CD4-positive, alpha-beta T cell treated with Interleukin-15 for 1 hour (primary cell): ENCODE data around the gene MIR17HG.
"Not testable (repeated sequence)": the region's sequence is repeated elsewhere in the genome, so short reads cannot be mapped to it uniquely, and the experiment has no call there.

Experiments used
- DNase-seq: peaks from one replicate; pipeline ENCODE4 v3.0.0-alpha.2; 2020

MIR17HG gene

DNA sequence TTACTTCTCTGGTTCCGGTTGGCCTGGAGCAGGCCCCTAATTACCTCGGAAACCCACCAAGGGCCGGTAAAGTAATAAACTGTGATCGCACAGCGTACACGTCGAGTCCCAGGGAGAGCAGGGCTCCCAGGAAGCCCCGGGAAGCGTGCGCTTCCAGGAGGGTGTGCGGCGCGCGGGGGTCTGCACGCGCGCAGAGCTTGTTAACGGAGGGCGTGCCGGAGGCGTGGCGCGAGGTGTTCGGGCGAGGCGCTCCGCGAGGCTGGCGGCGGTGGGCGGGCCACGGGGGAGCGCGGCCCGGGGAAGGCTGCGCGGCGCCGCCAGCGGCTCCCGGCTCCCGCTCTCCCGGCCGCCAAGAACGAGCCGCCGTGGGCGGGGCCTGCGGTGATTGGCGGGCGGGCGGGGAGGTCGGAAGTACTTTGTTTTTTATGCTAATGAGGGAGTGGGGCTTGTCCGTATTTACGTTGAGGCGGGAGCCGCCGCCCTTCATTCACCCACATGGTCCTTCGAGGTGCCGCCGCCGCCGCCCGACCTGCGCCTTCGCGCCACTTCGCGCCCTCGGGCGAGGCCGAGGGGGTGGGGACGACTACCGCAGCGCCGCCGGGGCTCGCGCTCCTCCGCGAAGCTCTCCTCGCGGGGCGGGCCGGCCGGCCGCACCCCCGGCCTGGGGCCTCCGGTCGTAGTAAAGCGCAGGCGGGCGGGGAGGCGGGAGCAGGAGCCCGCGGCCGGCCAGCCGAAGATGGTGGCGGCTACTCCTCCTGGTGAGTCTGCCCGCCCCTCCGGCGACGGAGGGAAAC is at the start of gene MIR17HG:
MIR17HG (plus strand) TSS at position 486 of the 794 bp plus-strand sequence.
- peak; percentile 89 for DNase-seq

DNA sequence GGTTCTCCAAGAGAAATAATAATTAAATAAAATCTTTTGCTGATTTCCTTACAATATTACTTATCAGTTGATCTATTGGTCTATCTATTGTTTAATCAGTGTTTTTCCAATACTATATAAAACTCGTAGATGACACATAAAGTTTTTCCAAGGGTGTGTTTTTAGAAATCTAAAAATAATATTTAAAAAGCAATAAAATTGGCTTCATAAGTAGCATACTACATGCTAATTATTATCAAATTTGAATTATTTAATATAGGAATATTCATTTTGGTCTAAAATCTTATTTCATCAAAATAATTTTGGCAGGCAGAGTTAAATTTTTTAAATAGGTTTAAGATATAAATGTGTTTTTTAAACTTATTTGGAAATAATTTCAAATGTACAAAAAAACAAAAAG is 49.4 kb upstream of the MIR17HG start:
- no peak for DNase-seq

GRCh38 chr13:91302111-91302510 is 45.4 kb upstream of the MIR17HG start:
- DNase-seq: no peak

DNA sequence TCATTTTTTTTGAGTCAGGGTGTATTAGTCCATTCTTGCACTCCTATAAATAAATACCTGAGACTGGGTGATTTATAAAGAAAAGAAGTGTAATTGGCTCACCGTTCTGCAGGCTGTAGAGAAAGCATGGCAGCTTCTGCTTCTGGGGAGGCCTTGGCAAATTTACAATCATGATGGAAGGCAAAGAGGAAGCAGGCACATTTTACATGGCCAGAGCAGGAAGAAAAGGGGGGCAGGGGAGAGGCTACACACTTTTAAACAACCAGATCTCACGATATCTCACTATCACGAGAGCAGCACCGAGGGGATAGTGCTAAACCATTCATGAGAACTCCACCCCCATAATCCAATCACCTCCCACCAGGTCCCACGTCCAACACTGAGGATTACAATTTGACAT is 44.5 kb upstream of the MIR17HG start:
- no peak for DNase-seq

DNA sequence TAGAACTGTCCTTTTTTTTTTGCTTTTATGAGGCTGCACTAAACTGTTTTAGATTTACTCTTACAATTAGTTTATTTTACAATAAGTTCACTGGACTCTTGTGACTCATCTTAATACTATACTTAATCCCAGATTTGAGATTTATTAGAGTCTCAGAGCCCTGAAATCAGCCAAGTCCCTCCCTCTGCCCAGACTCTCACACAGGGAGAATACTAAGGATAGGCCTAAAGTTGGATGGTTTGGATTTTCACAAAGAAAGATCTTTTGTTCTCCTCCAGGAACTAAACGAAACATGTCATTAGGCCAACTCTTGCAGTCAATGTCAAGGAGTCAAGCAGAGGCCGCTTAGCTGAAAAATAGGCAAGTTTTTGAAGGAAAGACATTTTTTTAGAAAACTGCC is 42.7 kb upstream of the MIR17HG start:
- DNase-seq: no peak

DNA sequence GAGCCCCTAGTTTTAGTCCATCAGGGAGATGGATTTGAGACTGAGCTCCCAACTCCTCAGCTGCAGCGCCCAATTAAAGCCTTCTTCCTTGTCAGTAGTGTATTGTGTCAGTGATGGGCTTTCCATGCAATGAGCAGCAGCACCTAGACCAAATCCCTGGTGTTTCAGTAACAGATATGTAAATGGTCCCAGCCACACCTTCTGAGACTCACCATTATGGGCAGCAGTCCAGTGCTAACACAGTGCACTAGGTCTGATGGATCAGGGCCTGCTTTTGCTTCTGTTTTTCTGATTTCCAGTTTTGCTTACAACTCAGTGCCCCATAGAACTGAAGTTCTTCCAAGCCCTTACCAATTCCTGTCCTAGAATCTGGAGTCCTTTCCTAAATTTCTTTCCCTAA is 41.8 kb upstream of the MIR17HG start:
- DNase-seq: no peak

DNA sequence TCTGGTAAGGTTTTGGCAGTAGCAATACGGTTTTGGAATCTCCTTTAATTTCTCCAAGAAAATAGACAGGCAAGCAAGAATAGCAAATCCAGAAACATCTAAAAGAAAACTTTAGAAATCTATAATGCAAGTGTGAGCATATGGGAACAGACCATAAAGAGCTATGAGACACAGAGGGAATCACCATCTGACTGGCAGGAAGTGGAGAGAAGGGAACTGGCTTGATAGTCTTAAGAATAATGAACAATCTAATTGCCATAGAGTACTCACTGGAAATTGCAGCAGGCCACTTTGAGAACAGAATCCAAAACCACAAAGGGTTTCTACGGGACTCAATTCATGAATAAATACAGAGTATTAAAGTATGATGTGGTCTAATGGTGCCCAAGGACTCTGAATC is 39.6 kb upstream of the MIR17HG start:
- DNase-seq: no peak

- no peak for DNase-seq
Measured at GRCh38 chr13:91308299-91308698, 39.2 kb upstream of the MIR17HG start.

- no peak for DNase-seq
Measured at GRCh38 chr13:91311491-91311890, 36.0 kb upstream of the MIR17HG start.

GRCh38 chr13:91312324-91312723 is 35.2 kb upstream of the MIR17HG start:
- DNase-seq: no peak

DNA sequence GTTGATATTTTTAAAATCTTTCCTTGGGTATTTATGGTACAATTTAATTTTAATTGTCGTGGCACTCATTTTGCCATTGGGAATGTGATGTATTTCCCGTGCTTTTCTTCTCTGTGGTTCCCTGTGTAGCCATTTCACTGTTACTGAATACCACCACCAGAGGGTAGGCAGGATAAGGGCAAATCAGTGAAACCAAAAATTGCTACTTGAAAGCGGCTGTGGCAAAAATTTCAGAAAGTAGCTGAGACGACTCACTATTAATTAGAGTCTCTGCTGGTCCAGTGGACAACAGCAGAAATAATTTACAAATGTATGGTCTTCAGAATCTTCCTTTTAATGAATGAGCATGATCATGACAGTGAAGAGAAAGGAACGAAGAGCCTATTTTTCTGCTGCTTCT is 34.4 kb upstream of the MIR17HG start:
- no peak for DNase-seq

- no peak for DNase-seq
Measured at GRCh38 chr13:91313581-91313980, 33.9 kb upstream of the MIR17HG start.

- no peak for DNase-seq
Measured at GRCh38 chr13:91314888-91315287, 32.6 kb upstream of the MIR17HG start.

DNA sequence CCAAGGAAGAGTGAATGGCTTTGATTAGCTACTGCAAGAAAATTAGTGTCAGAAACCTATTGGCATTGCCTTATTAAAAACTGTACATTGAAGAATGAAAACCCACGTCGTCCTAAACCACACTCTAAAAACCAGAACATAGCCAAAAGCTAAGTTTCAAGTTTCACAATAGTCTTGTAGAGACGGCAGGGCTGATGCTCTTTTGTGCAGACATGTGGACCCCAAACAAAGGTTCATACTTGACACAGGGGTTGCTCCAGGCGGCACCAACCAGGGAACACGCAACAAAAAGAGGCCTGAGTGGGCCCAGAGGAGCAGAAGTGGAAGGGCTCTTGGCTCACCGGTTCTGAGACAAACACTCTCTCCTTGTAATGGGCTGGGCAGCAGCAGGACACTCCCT is 28.6 kb upstream of the MIR17HG start:
- no peak for DNase-seq

GRCh38 chr13:91319996-91320395 is 27.5 kb upstream of the MIR17HG start:
- no peak for DNase-seq

- DNase-seq: not testable (repeated sequence)
Measured at GRCh38 chr13:91320990-91321389, 26.5 kb upstream of the MIR17HG start.

DNA sequence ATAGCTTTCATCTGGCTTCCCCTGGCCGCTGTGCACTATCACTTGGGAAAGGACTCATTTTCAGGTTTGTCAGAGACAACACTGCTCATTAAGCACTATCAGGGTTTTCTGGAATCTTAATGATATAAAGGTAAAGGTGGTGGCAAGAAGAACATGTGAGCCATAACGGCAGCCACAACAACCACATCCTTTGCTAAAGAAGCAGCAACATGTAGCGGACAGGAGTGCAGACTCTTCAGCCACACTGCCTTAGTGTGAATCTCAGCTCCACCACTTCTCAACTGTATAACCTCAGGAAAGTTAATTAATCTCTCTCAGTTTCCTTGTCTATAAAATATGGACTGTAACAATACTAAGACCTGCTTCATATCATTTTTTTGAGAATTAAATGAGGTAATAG is 24.1 kb upstream of the MIR17HG start:
- no peak for DNase-seq

DNA sequence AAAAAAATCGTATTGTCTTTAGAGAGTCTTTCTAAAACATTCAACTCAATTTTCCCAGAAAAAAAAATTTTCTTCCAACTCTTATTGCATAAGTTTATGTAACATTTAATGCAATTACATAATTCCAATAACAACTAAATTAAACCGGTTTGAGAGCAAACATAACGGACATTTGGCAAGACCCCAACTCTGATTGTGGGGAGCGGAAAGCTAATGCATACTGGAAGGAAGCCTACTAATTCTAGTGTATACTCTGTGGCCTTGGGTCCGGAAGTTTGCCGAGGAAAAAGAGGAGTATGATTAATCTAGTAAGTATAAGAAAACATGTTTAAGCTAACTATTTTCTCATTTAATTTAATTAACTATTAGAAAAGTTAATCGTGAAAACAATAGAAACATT is 21.3 kb upstream of the MIR17HG start:
- no peak for DNase-seq

GRCh38 chr13:91328726-91329125 is 18.8 kb upstream of the MIR17HG start:
- no peak for DNase-seq

GRCh38 chr13:91329733-91330132 is 17.8 kb upstream of the MIR17HG start:
- DNase-seq: no peak

DNA sequence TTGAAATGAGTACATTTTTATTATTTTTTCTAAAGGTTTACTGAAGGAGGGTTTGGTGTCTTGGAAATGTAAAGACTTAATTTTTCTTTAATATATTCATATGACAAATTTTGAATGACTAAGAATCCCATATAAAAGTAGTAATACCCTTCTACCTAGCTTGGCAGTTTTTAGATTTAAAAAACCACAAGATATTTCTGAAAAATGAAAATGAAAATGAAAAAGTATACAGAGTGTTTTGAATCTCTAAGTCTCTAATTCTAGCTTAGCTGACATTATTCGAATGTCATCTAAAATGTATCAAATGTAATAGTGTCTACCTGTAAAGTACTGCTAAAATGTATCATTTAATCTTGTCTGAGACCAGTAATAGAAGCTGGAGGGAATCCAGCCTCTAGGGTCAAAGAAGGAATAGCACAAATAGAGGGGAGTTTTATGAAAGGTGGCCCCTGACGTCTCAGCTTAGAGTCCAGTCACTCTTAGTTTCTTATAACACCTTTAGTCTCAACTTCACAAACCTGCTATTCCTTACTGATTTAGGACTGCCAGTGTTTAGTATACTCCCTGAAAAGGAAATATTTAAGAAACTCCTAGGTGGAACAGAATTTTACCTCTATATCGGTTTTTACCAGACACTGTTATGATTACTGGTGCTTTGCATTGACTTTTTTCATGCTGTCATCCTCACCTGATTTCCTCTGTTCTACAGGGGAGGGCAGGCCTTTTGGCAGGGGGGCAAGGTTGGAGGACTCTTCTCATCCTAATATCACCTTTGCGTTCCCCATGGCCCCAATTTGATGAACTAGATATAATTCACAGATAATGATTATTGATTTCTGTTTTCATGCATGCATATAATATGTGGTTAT is 16.2 kb upstream of the MIR17HG start:
- no peak for DNase-seq

- no peak for DNase-seq
Measured at GRCh38 chr13:91346062-91346461, 1.4 kb upstream of the MIR17HG start.

GRCh38 chr13:91346850-91347201 is 661 bp upstream of the MIR17HG start:
- peak; percentile 31 for DNase-seq
